IPS-15b (cell line): ENCODE data around the gene GPC6.

Experiments
- H3K27me3 ChIP-seq: one replicate; pipeline ENCODE4 v1.6.1; 2013; ENCODE audit warnings: low read length; ENCODE audit not compliant: control insufficient read depth, insufficient read depth
- H3K36me3 ChIP-seq: one replicate; pipeline ENCODE4 v1.6.1; 2013; ENCODE audit warnings: low read length; ENCODE audit not compliant: control insufficient read depth, insufficient read depth
- H3K4me1 ChIP-seq: one replicate; pipeline ENCODE4 v1.6.1; 2013; ENCODE audit warnings: mild to moderate bottlenecking, low read length; ENCODE audit not compliant: control insufficient read depth, insufficient read depth
- H3K4me3 ChIP-seq: one replicate; pipeline ENCODE4 v1.5.1; 2013; ENCODE audit warnings: low read depth, low read length
- H3K9ac ChIP-seq: one replicate; pipeline ENCODE4 v1.6.1; 2013; ENCODE audit warnings: low read depth, mild to moderate bottlenecking, low read length
- H3K9me3 ChIP-seq: one replicate; pipeline ENCODE4 v1.6.1; 2013; ENCODE audit warnings: mild to moderate bottlenecking, low read length; ENCODE audit not compliant: control insufficient read depth, insufficient read depth

GPC6 gene

DNA sequence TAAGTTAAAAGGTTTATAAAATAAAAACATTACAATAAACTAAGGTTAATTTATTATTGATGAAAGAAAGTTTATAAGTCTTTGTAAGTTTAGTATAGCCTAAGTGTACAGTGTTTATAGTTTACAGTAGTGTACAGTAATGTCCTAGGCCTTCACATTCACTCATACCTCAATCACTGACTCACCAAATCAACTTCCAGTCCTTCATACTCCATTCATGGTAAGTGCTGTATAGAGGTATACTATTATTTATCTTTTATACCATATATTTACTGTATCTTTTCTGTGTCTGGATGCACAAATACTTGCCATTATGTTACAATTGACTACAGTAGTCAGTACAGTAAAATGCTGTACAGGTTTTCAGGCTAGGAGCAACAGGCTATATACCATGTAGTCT is 490.0 kb downstream of the GPC6 start:
- H3K27me3 ChIP-seq, result no peaks in the 10 kb centered on the region
- H3K4me3 ChIP-seq, result no peak overlapping the region
- no peaks in the 10 kb centered on the region for H3K36me3 ChIP-seq
- H3K9me3 ChIP-seq, result no peaks in the 10 kb centered on the region
- H3K4me1 ChIP-seq, result no peaks in the 10 kb centered on the region
- H3K9ac ChIP-seq, result no peak overlapping the region

DNA sequence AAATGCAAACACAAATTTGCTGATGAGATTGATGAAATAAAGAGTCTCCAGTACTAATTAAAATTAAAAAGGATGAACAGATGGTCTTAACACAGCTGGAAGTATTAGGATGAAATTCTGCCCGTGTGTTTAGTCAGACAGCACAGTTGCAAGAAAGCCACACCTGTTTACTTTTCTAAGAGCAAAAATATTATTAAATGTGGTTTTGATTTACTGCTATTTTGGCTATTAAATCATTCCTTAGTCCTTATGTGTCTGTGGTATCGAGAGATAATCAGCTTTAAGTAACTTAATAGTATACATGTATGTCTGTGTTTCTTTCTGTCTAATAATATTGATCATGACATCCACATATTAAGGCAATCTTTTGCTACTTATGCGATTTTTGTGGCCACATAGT is 494.9 kb downstream of the GPC6 start:
- H3K9ac ChIP-seq, result no peak overlapping the region
- H3K36me3 ChIP-seq, result no peaks in the 10 kb centered on the region
- no peaks in the 10 kb centered on the region for H3K9me3 ChIP-seq
- no peaks in the 10 kb centered on the region for H3K4me1 ChIP-seq
- no peak overlapping the region for H3K4me3 ChIP-seq
- no peaks in the 10 kb centered on the region for H3K27me3 ChIP-seq

DNA sequence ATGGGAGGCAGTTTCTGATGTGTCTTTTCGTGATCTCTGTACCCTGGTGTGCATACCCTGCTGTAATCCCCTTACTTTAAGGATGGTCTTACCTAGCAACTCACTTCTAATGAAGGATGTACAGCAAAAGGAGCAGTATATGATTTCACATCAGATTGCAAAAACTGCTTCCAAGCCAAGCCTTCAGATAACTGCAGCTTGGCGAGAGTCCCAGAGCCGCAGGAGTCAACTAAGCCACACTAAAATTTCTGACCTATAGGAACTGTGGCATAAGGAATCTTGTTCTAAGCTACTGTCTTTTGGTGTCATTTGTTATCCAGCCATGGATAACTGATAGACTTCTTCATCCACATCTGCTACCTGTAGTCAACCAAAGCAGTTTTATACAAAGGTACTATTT is 496.7 kb downstream of the GPC6 start:
- Histone ChIP-seq H3K4me3 (no peak overlapping the region), H3K27me3 (no peaks in the 10 kb centered on the region)

DNA sequence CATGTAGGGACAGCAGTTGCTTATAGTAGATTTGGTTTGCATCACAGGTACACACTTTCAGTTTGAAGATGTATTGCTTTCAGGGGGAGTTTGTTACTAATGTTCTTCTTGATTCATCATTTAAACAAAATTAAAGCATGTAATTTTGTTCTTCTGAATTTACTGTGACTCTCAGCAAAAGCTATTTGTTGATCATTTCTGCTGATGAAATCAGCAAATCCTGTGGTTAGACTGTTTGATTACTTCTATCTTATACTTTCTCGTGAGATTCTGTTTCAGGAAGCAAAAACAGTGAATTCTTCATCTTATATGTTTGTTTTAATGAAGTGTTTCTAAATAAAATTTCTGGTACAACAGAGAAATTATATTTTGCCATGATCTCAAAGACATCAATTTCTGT is 497.6 kb downstream of the GPC6 start:
- Histone ChIP-seq H3K4me3 (no peak overlapping the region), H3K27me3 (no peaks in the 10 kb centered on the region), H3K4me1 (no peaks in the 10 kb centered on the region), H3K9ac (no peak overlapping the region), H3K36me3 (no peaks in the 10 kb centered on the region), H3K9me3 (no peaks in the 10 kb centered on the region)

More for the DNA sequence above, 496.7 kb downstream of the GPC6 start:
- Histone ChIP-seq H3K4me1 (no peaks in the 10 kb centered on the region), H3K36me3 (no peaks in the 10 kb centered on the region), H3K9me3 (no peaks in the 10 kb centered on the region), H3K9ac (no peak overlapping the region)

GRCh38 chr13:93726173-93726957 is 499.8 kb downstream of the GPC6 start:
- Histone ChIP-seq H3K4me3 (no peak overlapping the region), H3K9ac (no peak overlapping the region), H3K4me1 (no peaks in the 10 kb centered on the region), H3K9me3 (no peaks in the 10 kb centered on the region), H3K27me3 (no peaks in the 10 kb centered on the region), H3K36me3 (no peaks in the 10 kb centered on the region)

DNA sequence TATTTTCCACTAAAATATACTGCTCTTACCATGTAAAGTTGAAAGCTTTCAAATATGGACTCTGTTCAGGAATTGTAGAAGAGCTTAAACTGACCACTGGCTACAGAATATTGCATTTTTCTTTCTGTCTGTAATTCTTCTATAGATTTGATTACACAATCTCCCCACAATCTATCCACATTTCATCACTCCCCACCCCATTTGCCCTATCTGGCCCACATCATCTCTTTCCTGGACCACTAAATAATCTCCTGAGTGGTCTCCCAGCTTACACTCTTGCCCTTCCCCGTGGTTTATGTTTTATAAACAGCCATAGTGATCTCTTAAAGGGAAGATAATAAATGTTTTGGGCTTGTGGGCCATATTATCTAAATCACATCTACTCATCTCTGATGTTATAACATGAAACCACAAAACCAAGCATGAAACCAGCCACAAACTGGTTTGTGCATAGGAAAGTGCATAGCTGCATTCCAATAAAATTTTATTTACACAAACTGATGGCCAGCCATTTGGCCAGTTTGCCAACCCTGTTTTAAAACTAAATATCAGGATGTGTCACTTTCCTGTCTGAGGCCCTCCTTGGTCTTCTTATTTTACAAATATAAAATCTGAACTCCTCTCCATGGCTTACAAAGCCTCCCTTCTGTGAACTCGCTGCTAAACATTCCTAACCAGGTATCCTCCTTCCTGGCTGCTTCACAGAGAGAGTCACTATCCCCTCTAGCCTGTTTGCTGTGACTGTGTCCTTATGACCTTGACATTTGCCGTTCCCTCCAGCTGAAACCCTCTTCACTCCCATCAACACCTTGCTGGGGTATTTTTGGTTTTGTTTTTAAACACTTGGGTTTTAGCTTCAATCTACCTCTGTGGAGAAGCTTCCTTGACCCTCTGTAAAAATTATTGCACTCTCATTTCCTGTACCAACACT is 500.9 kb downstream of the GPC6 start:
- H3K9me3 ChIP-seq, result no peaks in the 10 kb centered on the region

DNA sequence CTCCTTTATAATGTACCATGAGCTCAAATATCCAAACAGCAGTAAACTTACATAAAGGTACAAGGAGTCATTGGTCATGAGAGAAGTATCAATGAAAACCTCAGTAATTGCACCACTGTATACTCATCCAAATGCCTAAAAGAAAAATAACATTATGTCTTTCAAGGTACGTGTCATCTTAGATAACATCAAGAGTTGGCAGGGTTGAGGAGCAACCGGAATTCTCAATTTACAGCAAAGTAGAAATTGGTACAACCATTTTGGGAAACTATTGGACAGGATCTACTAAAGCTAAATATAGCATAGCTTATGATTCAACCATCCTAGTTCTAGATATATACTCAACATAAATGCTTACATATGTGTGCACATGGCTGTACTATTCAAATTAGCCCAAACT is 502.8 kb downstream of the GPC6 start:
- Histone ChIP-seq H3K9me3 (no peaks in the 10 kb centered on the region), H3K9ac (no peak overlapping the region), H3K36me3 (no peaks in the 10 kb centered on the region), H3K4me1 (no peaks in the 10 kb centered on the region), H3K4me3 (no peak overlapping the region), H3K27me3 (no peaks in the 10 kb centered on the region)

More for the DNA sequence above, 500.9 kb downstream of the GPC6 start:
- no peaks in the 10 kb centered on the region for H3K4me1 ChIP-seq
- H3K27me3 ChIP-seq, result no peaks in the 10 kb centered on the region
- no peaks in the 10 kb centered on the region for H3K36me3 ChIP-seq
- no peak overlapping the region for H3K4me3 ChIP-seq
- H3K9ac ChIP-seq, result no peak overlapping the region

DNA sequence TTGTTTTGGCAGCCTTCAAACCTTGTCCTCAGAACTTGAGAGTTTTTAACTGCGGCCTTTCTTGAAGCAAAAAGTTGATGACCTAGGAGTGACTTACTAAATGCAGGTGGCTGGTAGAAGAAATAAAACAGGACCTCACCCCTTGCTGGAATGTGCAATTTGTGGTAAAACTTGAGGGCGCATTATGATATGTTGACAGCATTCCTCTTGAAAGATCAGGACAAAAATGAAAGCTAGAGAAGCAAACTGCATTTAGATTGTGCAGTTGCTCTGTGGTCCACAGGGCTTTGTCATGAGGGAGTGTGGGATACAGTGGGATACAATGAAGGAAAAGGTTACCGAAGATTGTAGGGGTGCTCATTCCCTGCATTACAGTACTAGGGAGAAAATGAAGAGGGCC is 504.2 kb downstream of the GPC6 start:
- H3K9ac ChIP-seq, result no peak overlapping the region
- no peaks in the 10 kb centered on the region for H3K27me3 ChIP-seq
- H3K36me3 ChIP-seq, result no peaks in the 10 kb centered on the region
- no peaks in the 10 kb centered on the region for H3K9me3 ChIP-seq
- no peaks in the 10 kb centered on the region for H3K4me1 ChIP-seq
- no peak overlapping the region for H3K4me3 ChIP-seq

DNA sequence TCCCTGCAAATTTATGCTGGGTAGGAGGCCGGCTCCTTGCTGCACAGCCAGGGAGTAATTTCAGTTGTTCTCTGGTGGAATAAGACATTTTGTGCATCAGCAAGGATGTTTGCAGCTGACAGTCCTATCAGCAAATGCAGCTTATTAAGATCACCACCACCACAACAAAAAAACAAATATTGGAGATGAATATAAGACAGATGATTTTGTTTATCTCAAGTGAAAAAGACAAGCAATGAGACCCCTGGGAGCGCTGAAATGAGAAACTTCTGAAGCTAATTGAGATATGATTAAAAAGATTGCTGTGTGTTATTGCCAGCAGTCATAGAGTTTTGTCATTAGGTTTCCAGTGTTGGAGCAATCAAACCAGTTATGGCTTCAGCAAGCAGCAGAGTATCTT is 505.6 kb downstream of the GPC6 start:
- Histone ChIP-seq H3K4me1 (no peaks in the 10 kb centered on the region), H3K27me3 (no peaks in the 10 kb centered on the region), H3K36me3 (no peaks in the 10 kb centered on the region), H3K9me3 (no peaks in the 10 kb centered on the region), H3K4me3 (no peak overlapping the region), H3K9ac (no peak overlapping the region)

DNA sequence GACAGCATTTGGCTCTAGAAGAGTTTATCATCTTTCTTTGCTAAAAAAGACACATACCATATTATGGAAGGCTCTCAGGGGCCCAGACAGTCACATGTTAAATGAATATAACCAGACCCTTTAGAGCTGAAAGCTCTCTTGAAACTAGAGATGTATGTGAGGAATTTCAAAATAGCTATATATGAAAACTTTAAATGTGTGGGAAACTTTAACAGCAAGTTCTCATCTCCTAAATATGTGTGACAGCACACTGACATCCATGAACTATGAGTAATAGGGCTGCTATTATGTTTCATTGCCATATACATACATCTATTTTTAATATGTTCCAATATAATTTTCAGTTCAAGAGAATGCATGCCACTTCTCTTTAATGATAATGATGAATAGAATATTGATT is 509.5 kb downstream of the GPC6 start:
- no peaks in the 10 kb centered on the region for H3K4me1 ChIP-seq
- H3K9ac ChIP-seq, result no peak overlapping the region
- H3K9me3 ChIP-seq, result no peaks in the 10 kb centered on the region
- H3K4me3 ChIP-seq, result no peak overlapping the region
- H3K36me3 ChIP-seq, result no peaks in the 10 kb centered on the region
- H3K27me3 ChIP-seq, result no peaks in the 10 kb centered on the region

GRCh38 chr13:93736909-93737308 is 510.3 kb downstream of the GPC6 start:
- Histone ChIP-seq H3K9ac (no peak overlapping the region), H3K36me3 (no peaks in the 10 kb centered on the region), H3K9me3 (no peaks in the 10 kb centered on the region), H3K27me3 (no peaks in the 10 kb centered on the region), H3K4me1 (no peaks in the 10 kb centered on the region), H3K4me3 (no peak overlapping the region)

- no peaks in the 10 kb centered on the region for H3K9me3 ChIP-seq
- no peaks in the 10 kb centered on the region for H3K36me3 ChIP-seq
- no peak overlapping the region for H3K4me3 ChIP-seq
- no peak overlapping the region for H3K9ac ChIP-seq
- H3K27me3 ChIP-seq, result no peaks in the 10 kb centered on the region
- H3K4me1 ChIP-seq, result no peaks in the 10 kb centered on the region
These were observed 513.7 kb downstream of the GPC6 start for GRCh38 chr13:93740334-93740733.
